ENCODE results near the gene GCNT2. TPM values are rescaled to one million over a fixed set of nuclear protein-coding genes. Genes with fewer than 3 reads are reported as not detected.
"Not testable (repeated sequence)": the region's sequence is repeated elsewhere in the genome, so short reads cannot be mapped to it uniquely, and the experiment has no call there.

GCNT2 gene
- total RNA-seq, 1 donor from 2014 or later = 9.7 TPM

GRCh38 chr6:10547809-10548208 lies 26.7 kb downstream of the GCNT2 start:
- no peak for DNase-seq (ENCODE audit: low spot score)

DNA sequence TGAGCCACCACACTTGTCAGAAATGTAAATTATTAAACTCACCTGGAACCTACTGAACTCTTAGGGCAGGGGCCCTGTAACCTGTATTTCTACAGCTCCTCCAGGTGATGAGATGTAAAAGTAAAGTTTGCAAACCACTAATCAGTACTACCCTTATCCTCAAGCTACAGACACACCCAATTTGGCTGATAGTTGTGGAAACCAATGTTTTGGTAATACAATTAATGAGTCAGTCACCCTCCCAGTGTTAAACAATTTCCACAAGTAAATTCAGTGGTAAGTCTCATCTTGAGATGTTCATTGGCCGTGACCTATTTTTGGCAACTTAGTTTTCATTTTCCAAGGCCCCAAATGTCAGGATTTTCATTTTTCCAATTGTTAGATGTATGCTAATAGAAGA lies 29.6 kb downstream of the GCNT2 start:
- no peak for DNase-seq (ENCODE audit: low spot score)

DNA sequence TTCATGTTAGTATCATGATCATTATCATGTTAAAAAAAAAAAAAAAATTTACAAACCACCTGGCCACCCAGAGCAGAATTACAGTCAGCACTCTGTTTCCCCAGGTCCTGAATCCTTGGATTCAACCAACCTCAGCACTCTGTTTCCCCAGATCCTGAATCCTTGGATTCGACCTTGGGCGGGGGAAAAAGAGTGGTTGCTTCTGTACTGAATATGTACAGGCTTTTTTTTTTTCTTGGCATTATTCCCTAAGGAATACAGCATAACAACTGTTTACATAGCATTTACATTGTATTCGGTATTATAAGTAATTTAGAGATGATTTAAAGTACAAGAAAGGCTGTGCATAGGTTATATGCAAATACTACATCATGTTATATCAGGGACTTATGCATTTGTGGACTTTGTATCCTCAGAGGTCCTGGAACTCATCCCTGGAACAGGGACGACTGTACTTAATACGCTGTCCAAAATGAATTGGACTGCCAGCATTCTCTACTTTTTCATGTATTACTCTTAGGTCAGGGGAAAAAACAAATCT lies 31.2 kb downstream of the GCNT2 start:
- no peak for DNase-seq (ENCODE audit: low spot score)

- no peak for DNase-seq (ENCODE audit: low spot score)
Measured at GRCh38 chr6:10553871-10554270, 32.7 kb downstream of the GCNT2 start.

DNA sequence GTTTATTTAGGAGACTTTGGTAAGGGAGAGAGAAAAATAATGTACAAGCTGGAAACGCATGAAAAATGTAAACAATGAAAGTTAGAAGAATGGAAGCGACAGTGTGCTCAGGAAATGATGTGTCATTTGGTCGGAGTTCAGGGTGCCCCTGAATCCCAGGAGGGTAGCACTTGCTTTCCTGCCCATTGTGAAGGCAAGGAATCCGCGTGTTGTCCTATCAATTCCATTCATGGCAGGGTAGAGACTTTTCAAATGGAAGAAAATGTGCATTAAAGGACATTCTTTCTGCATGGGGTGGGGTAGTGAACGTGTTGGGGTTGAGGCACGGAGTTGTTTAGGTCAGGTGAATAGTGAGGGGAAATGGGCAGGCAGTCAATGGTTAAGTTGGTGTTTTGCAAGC lies 33.7 kb downstream of the GCNT2 start:
- DNase-seq (ENCODE audit: low spot score) = no peak

DNA sequence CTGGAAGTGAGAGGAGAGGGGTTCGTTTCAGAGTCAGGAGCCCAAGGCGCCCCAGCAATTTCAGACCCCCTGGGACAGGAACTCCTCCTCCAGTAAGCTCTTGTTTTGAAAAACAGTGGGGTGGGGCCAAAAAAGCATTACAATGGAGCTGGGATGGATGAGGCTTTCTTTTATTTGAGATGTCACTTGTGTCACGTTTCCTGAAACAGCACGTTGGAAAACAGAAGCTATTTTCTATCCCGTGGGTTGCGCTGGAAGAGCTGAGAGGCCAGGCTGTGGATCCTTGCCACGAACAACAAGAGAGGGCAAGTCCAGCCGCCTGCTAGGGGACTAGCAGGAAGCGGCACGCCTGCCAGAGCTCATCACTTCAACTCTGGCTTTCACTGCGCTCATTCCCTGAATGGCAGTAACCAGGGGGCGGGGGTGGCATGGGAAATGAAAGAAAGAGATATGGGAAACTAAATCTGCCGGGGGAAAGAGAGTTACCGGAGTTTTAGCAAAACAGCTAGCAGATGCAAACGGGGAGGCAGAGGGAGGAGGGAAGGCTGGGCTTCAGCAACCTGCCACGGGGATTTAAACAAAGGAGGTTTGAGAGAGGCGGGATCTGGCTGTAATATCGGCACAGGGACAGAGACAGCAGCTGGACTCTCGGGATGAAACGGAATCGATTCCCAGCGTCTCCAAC lies 34.6 kb downstream of the GCNT2 start:
- DNase-seq (ENCODE audit: low spot score) = peak; percentile 39

- DNase-seq (ENCODE audit: low spot score) = no peak
Measured at GRCh38 chr6:10556589-10556988, 35.4 kb downstream of the GCNT2 start.

GRCh38 chr6:10556992-10557391 lies 35.8 kb downstream of the GCNT2 start:
- DNase-seq (ENCODE audit: low spot score) = no peak

GRCh38 chr6:10557913-10558312 lies 36.8 kb downstream of the GCNT2 start:
- DNase-seq (ENCODE audit: low spot score) = no peak

DNA sequence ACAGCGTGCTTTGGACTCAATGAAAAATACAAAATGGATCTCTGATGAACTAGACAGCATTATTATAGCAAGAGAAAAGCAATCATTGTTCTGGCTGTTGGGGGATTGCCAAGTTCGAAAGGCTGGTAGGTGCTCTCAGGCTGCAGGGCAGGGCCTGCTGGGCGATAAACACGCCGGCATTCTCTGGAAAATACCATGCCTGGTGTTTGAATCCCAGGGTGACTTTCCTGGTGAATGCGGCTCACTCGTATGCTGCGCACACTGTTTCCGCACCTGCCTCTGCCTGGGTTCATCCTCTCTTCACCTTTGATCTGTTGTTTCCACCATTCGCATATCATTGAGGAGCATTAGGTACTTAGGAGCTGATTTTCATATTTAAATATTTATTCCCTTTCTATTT lies 37.4 kb downstream of the GCNT2 start:
- DNase-seq (ENCODE audit: low spot score) = peak; percentile 48

GRCh38 chr6:10559522-10560152 lies 38.5 kb downstream of the GCNT2 start:
- no peak for DNase-seq (ENCODE audit: low spot score)

DNA sequence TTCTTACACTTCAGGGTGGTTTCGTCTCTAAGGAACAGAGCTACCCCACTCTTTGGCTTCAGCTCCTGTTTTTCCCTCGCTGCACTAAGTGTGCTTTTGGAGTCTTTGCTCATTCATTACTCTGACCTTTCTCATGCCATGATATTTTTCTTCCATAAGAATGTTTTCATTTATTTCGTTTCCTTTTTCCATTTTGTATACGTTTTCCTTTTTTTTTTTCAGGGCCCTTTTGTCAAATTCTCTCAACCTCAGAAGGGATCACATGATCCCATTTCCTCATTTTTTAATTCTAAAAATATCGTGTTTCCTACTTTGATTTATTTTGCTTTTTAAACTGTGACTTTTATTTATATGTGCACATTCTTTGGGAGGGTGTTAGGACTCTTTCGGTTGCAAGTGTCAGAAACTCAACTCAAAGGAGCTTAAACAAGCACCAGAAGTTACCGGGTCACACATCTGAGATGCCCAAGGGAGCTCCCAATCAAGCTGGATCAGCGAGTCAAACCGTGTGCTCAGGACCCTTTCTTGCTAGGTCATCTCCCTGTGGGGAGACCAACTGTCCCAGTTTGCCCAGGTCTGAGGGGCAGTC lies 40.6 kb downstream of the GCNT2 start:
- no peak for DNase-seq (ENCODE audit: low spot score)

DNA sequence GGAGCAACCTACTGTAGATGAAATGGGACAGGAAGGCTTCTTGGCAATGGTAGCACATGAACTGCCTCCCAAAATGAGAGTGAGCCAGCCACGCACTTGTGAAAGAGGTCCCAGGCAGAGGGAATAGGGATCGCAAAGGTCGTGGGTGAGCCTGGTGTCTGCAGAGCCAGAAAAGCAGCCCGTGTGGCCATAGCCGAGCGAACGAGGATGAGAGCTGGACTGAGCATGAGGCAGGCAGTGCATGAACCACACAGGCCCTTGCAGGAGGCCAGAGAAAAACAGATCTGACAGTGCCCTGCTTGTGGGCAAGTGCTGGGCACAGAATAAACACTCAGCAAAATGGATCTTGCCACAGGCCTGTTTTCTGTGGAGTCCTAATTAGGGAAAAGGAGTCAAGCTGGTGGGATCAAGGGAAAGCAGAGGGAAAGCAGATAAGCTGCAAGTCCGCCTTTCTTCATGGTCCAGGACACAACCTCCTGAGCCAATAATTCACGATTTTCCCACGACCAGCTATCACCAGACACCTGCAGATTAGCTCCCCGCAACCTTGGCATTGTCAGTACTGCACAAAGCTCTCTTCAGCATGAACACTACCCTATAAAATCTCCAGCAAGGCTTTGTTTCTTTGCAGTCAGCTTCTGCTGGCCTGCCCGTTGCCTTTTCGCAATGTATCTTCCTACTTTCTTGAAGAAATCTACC lies 44.0 kb downstream of the GCNT2 start:
- DNase-seq (ENCODE audit: low spot score) = no peak

DNA sequence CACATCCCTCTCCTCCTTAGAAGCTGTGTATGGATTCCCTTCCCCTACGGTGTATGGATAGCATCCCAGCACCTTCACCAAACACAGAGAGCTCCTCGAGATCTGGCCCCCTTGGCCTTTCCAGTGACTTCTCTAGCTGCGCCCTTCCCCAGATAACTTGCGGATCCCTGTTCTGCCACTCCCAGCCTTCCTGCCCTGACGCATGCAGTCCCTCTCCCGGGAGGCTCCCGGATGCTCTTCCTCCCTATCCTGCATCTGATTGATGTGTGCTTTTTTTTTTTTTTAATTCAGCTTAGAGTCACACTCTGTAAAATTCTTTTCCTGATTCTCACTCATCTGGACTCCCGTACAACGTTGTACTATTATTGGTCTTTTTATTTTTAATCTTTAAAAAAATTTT lies 44.8 kb downstream of the GCNT2 start:
- DNase-seq (ENCODE audit: low spot score) = no peak

GRCh38 chr6:10567256-10568026 lies 46.3 kb downstream of the GCNT2 start:
- no peak for DNase-seq (ENCODE audit: low spot score)

DNA sequence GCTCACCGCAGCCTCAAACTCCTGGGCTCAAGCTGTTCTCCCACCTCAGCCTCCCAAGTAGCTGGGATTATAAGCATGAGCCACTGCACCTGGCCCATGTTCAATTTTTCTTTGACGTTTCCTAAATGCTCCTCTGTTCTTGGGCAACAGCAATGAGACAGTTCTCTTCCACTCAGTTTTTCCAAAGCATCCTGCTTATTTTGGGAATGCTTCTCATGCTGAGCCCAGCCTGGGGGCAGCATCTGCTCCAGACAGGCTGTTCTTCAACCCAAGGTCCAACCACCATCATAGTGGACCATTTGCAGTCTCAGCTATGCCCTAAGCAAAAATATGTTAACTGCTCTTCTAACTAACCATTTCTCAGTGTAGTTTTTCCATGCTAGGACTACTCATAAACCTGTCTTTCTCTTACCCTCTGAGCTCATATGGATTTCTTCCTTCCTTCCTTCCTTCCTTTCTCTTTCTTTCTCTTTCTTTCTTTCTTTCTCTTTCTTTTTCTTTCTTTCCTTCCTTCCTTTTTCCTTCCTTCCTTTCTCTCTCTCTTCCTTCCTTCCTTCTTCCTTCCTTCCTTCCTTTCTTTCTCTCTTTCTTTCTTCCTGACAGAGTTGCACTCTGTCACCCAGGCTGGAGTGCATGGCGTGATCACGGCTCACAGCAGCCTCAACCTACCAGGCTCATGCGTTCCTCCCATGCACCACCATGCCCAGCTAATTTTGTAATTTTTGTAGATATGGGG lies 48.4 kb downstream of the GCNT2 start:
- no peak for DNase-seq (ENCODE audit: low spot score)

DNA sequence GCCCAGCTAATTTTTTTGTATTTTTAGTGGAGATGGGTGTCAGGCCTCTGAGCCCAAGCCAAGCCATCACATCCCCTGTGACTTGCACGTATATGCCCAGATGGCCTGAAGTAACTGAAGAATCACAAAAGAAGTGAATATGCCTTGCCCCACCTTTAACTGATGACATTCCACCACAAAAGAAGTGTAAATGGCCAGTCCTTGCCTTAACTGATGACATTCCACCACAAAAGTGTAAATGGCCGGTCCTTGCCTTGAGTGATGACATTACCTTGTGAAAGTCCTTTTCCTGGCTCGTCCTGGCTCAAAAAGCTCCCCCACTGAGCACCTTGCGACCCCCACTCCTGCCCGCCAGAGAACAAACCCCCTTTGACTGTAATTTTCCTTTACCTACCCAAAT lies 54.4 kb downstream of the GCNT2 start:
- DNase-seq (ENCODE audit: low spot score) = not testable (repeated sequence)

DNA sequence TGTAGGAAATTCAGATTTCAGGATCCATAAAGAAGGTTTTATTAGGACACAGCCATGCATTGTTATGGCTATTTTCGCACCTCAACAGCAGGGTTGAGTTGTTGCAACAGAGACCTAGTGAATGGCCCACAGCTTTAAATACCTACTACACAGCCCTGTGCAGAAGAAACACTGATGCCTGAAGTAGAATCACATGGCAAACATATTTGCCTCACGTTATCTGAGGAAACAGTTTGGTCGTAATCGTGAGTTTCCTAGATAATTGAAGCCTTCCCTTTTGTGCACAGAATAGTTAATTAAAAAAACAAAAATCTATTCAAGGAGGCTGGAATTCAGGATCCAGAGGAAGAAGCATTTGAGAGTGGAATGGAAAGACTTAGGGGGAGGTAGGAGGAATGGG lies 55.1 kb downstream of the GCNT2 start:
- DNase-seq (ENCODE audit: low spot score) = no peak

GRCh38 chr6:10577112-10577511 lies 56.0 kb downstream of the GCNT2 start:
- DNase-seq (ENCODE audit: low spot score) = no peak

DNA sequence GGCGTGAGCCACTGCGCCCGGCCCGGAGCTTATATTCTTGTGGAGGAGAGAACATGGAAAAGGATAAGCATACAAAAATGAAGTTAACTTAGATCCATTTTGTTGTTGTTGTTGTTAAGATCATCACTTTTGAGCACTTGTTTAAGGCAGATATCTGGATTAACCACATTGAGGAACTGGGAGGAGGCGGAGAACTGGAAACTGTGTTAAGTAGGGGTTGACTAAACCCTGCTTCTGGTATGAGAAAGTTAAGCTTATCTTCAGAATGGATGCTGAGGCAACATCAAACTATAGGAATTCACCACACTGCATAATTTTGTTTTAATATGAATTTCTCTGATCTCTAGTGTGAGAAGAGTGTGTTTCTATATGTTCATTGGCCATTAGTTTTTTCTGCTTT lies 57.6 kb downstream of the GCNT2 start:
- DNase-seq (ENCODE audit: low spot score) = no peak

DNA sequence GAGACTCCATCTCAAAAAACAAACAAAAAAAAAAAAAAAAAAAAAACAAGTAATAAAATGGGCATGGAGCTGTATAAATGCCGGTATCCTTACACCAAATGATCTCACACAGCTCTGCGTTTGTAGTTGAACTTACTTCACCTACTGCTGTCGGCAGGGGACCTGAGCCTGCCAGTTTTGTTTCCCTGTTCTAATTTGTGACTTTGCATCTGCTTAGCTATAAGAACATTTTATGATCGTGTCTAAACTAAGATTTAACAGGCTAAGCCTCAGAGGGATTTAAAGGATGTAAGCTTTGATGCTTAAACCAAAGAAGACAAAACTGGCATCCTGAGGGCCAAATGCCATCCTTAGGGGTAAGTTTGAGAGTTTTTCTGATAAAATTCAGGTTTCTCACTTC lies 58.7 kb downstream of the GCNT2 start:
- no peak for DNase-seq (ENCODE audit: low spot score)
